Measurements from ENCODE around the gene WDR37. TPM values are rescaled to one million over a fixed set of nuclear protein-coding genes. Genes with fewer than 3 reads are reported as not detected.

Gene WDR37
- total RNA-seq, 1 donor from 2014 or later, result 20.8 TPM

- Mint-ChIP-seq H3K36me3 (peaks cover 42% of the 10 kb centered on the region), H3K27ac (no peak overlapping the region), H3K4me1 (no peaks in the 10 kb centered on the region)
Measured at GRCh38 chr10:1120306-1120705, 64.1 kb downstream of the WDR37 start.

GRCh38 chr10:1120801-1121211 is 64.6 kb downstream of the WDR37 start:
- Mint-ChIP-seq H3K36me3 (peaks cover 46% of the 10 kb centered on the region), H3K4me1 (no peaks in the 10 kb centered on the region), H3K27me3 (ENCODE audit: low read depth) (no peaks in the 10 kb centered on the region), H3K4me3 (no peak overlapping the region), H3K27ac (no peak overlapping the region), H3K9me3 (no peaks in the 10 kb centered on the region)
- TF ChIP-seq, protein P1, sequence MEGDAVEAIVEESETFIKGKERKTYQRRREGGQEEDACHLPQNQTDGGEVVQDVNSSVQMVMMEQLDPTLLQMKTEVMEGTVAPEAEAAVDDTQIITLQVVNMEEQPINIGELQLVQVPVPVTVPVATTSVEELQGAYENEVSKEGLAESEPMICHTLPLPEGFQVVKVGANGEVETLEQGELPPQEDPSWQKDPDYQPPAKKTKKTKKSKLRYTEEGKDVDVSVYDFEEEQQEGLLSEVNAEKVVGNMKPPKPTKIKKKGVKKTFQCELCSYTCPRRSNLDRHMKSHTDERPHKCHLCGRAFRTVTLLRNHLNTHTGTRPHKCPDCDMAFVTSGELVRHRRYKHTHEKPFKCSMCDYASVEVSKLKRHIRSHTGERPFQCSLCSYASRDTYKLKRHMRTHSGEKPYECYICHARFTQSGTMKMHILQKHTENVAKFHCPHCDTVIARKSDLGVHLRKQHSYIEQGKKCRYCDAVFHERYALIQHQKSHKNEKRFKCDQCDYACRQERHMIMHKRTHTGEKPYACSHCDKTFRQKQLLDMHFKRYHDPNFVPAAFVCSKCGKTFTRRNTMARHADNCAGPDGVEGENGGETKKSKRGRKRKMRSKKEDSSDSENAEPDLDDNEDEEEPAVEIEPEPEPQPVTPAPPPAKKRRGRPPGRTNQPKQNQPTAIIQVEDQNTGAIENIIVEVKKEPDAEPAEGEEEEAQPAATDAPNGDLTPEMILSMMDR (IDR thresholded peaks at IDR 0.05; ENCODE audit: unreplicated experiment), result no peak
- no peak for DNase-seq (ENCODE audit: low spot score in 2 of 2, unreplicated experiment in 2 of 2)

More at GRCh38 chr10:1120306-1120705, 64.1 kb downstream of the WDR37 start:
- no peak for DNase-seq (ENCODE audit: low spot score in 2 of 2, unreplicated experiment in 2 of 2)
- Mint-ChIP-seq H3K9me3 (no peaks in the 10 kb centered on the region), H3K4me3 (no peak overlapping the region), H3K27me3 (ENCODE audit: low read depth) (no peaks in the 10 kb centered on the region)
- TF ChIP-seq, protein P1 (IDR thresholded peaks at IDR 0.05; ENCODE audit: unreplicated experiment), result no peak

GRCh38 chr10:1121271-1121970 is 65.2 kb downstream of the WDR37 start:
- Mint-ChIP-seq H3K36me3 (peaks cover 48% of the 10 kb centered on the region), H3K4me1 (no peaks in the 10 kb centered on the region)

GRCh38 chr10:1122349-1122748 is 66.2 kb downstream of the WDR37 start:
- TF ChIP-seq, protein P1 (IDR thresholded peaks at IDR 0.05; ENCODE audit: unreplicated experiment), result no peak
- no peaks in the 10 kb centered on the region for H3K27me3 Mint-ChIP-seq (ENCODE audit: low read depth)
- H3K27ac Mint-ChIP-seq, result no peak overlapping the region
- H3K4me3 Mint-ChIP-seq, result no peak overlapping the region
- H3K36me3 Mint-ChIP-seq, result peaks cover 48% of the 10 kb centered on the region
- H3K4me1 Mint-ChIP-seq, result no peaks in the 10 kb centered on the region
- DNase-seq (ENCODE audit: low spot score in 2 of 2, unreplicated experiment in 2 of 2), result no peak
- H3K9me3 Mint-ChIP-seq, result no peaks in the 10 kb centered on the region

More at GRCh38 chr10:1121271-1121970, 65.2 kb downstream of the WDR37 start:
- H3K9me3 Mint-ChIP-seq, result no peaks in the 10 kb centered on the region
- no peak overlapping the region for H3K27ac Mint-ChIP-seq
- no peak for DNase-seq (ENCODE audit: low spot score in 2 of 2, unreplicated experiment in 2 of 2)
- TF ChIP-seq, protein P1 (IDR thresholded peaks at IDR 0.05; ENCODE audit: unreplicated experiment), result no peak
- H3K27me3 Mint-ChIP-seq (ENCODE audit: low read depth), result no peaks in the 10 kb centered on the region
- H3K4me3 Mint-ChIP-seq, result no peak overlapping the region

DNA sequence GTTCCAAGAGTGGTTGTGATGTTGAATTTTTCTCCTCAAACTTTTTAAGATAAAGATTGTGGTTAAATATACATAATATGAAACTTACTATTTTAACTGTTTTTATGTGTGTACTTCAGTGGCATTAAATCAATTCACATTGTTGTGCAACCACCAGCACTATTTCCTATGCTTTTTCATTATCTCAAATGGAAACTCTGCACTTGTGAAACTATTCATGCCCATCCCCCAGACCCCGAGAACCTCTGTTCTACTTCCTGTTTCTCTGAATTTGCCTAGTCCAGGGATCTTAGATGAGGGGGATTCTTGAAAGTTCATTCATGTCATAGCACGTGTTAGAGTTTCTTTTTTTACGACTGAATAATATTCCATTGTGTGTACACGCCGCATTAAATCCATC is 67.0 kb downstream of the WDR37 start:
- no peak for DNase-seq (ENCODE audit: low spot score in 2 of 2, unreplicated experiment in 2 of 2)
- Mint-ChIP-seq H3K9me3 (no peaks in the 10 kb centered on the region), H3K27me3 (ENCODE audit: low read depth) (no peaks in the 10 kb centered on the region), H3K27ac (no peak overlapping the region), H3K4me3 (no peak overlapping the region), H3K4me1 (no peaks in the 10 kb centered on the region), H3K36me3 (peaks cover 50% of the 10 kb centered on the region)
- TF ChIP-seq, protein P1 (IDR thresholded peaks at IDR 0.05; ENCODE audit: unreplicated experiment), result no peak
